GM21367 (cell line): ENCODE measurements around the gene DOCK11.
"Not testable (repeated sequence)": the region's sequence is repeated elsewhere in the genome, so short reads cannot be mapped to it uniquely, and the experiment has no call there.

ENCODE experiments used
- ATAC-seq: cut with Tn5 transposase; IDR thresholded peaks from one replicate; pipeline ENCODE4 v1.9.1; 2021; ENCODE audit not compliant: unreplicated experiment

The DOCK11 gene

DNA sequence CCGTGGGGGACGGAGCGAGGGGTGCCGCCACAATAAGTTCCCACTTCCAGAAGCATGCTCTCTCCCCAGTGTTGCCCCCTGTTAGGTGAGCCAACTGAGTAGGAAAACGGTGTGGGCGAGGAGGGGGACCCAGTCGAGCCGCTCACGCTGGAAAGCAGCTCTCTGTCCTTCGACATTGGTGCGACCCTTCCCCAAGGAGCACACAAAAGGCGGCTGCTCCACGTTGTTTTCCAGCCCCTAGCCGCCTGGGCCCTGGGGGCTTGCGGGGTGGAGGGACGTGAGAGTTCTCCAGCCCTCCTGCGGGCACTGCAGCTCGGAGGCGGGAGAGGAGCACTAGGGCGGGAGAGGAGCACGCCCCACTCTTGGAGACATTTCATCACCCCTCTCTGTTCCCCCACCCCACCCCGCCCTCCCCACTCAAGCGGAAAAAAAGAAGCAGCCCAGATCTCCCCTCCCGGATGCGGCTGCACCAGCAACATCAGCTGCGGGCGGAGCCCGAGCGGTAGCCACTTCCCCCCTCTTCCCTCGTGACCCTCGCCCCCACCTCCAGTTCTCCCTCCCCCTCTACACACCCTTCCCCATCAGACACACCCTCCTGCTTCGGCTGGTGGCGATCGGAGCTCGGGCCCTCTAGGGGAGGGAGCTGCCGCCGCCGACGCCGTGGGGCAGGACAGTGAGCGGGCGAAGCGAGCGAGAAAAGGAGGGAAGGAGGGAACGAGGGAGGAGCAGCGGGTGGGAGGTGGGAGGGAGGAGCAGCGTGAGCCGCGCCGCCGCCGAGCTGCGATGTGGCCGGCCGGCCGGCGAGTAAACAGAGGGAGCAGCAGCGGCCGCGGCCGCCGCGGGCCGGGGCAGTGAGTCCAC lies at the start of gene DOCK11:
Gene DOCK11, plus strand, starts transcription at position 755 of the 861 bp plus-strand sequence. CDS start 157 bp downstream, outside the sequence.
- ATAC-seq = peak; percentile 52

DNA sequence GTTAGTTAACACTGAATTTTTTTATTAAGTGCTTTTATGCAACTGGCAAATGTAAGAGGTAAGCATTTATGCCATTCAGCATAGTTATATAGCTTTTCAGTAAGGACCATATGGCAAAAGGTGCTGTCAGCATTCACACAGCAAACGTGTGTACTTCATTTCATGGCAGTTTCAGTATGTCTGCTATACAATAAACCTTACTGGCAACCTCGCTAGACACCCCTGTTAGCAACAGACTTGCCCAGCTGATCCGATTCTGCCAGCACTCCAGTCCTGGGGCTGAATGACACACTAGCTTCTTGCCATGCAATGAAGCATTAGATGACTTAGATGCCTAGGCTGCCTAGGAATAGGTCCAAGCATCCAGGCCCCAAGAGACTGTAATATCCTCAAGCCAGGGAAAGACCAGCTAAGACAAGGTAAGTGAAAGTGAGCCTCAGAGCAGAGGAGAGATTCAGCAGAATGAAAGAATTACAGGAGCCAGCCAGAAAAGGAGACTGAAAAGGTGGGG lies 47.3 kb upstream of the DOCK11 start:
- no peak for ATAC-seq

DNA sequence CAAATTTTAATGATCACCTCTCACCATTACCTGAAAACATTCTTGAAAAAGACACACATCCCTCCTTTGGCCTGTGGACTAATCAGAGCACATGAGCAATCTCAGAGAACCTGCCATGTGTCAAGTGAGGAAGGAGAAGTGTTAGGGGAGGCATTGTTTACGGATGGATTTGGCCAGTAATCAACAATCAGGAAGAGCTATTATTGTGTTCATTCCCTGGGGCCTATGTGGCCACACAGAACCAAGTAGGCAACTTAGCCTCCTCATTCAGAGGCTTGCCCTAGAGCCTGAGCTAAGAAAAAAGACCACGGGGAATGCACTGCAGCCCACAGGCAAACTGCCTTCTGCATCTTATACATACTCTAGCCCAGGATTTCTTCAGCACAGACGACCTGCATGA lies 40.6 kb upstream of the DOCK11 start:
- ATAC-seq = no peak

DNA sequence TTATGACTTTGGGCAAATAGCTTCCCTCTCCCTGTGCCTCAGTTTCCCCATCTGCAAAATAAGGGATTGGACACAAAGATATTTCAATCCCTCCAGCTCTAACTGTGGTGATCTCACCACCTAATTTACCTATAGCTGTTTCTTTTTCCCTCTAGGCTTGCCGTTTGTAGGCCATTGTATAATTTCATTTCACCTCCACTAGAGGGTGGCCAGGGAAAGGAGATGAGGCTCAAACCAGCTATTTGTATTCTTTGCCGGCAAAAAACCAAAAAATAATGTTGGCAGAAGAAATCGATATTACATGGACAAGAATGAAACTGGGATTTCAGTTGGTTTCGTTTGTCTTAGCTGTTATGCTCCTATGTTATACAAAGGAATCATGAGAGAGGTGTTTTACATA lies 36.1 kb upstream of the DOCK11 start:
- ATAC-seq = peak; percentile 67

DNA sequence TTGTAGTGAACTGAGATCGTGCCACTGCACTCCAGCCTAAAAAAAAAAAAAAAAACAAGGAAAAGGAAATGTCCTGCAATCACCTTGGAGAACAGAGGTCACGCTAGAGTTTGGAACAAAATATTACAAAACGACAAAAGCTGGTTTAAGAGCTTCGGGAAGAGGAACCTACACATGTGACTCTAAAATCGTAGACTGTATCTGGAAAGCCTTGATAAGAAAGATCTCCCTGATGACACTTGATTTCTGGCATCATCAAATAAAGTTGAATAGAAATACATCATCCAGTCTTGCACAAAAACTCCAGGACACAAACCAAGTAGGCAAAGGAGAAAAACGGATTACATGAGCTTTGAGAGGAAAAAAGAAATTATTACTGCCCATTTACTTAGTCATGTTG lies 31.1 kb upstream of the DOCK11 start:
- ATAC-seq = no peak

DNA sequence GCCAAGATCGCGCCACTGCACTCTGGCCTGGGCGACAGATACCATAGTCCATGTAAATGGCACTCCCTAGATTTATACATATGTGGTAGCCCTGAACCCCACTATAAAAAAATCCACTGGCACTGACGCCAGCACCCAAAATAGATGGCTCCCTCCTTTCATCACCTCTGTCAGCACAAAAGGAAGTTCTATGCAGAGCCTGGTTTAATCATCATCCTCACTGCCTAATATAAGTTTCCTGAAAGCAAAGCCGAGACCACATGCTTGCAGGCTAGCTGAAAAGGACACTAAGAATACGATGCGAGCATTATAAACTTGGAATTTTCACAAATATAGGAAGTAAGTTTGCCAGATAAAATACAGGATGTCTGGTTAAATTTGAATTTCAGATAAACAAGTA lies 27.5 kb upstream of the DOCK11 start:
- ATAC-seq = no peak

DNA sequence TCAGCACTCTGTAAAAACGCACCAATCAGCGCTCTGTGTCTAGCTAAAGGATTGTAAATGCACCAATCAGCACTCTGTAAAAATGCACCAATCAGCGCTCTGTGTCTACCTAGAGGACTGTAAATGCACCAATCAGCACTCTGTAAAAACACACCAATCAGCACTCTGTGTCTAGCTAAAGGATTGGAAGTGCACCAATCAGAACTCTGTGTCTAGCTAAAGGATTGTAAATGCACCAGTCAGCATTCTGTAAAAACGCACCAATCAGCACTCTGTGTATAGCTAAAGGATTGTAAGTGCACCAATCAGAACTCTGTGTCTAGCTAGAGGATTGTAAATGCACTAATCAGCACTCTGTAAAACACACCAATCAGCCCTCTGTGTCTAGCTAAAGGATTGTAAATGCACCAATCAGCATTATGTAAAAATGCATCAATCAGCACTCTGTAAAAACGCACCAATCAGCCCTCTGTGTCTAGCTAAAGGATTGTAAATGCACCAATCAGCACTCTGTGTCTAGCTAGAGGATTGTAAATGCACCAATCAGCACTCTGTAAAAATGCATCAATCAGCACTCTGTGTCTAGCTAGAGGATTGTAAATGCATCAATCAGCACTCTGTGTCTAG lies 24.8 kb upstream of the DOCK11 start:
- ATAC-seq = not testable (repeated sequence)

DNA sequence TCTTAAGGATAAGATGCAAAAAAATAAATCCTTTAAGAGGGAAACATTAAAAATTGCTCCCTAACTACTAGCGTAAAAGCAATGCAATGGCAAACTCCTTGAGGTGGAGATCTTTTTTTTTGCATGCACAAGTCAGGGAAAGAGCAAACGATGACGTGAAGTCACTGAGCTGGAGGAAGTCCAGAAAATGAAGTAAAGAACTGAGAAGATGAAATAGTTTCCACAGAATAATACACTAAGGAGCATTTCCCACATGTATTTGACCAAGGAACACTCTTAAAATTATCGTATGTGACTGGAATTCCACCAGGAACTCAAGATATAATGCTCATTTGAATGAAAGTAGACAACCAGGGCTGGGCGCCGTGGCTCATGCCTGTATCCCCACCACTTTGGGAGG lies 21.0 kb upstream of the DOCK11 start:
- ATAC-seq = no peak

DNA sequence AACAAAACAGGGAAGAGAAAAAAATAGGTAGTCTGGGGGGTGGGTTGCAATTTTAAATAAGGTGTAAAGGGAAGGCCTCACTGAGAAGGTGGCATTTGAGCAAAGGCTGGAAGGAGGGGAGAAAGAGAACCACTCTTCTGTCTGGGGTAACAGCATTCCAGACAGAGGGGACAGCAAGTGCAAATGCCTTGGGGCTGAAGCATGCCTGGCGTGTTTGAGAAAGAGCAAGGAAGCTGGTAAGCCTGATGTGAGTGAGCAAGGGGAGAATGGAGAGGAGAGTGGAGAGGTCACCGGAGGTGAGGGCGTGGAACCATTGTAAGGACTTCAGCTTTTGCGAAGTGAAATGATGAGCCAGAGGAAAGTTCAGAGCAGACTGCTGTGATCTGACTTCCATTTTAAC lies 19.7 kb upstream of the DOCK11 start:
- no peak for ATAC-seq

DNA sequence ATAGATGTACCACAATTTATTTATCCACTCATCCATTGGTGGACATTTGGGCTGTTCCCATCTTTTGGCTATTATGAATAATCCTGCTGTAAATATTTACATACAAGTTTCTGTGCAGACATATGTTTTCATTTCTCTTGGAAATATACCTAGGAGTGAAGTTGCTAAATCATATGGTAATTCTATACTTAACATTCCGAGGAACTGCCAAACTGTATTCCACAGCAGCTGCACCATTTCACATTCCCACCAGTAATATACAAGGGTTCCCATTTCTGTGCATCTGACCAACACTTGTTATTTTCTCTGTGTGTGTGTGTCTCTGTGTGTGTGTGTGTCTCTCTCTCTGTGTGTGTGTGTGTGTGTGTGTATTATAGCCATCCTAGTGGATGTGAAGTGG lies 15.4 kb upstream of the DOCK11 start:
- no peak for ATAC-seq

DNA sequence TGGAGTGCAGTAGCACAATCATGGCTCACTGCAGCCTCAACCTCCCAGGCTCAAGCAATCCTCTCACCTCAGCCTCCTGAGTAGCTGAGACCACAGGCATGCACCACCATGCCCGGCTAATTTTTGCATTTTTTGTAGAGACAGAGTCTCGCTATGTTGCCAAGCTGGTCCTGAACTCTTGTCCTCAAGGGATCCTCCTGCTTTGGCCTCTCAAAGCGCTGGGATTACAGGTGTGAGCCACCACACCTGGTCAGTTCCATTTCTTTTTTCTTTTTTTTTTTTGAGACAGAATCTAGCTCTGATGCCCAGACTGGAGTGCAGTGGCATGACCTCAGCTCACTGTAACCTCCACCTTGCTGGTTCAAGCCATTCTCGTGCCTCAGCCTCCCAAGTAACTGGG lies 13.2 kb upstream of the DOCK11 start:
- ATAC-seq = not testable (repeated sequence)

DNA sequence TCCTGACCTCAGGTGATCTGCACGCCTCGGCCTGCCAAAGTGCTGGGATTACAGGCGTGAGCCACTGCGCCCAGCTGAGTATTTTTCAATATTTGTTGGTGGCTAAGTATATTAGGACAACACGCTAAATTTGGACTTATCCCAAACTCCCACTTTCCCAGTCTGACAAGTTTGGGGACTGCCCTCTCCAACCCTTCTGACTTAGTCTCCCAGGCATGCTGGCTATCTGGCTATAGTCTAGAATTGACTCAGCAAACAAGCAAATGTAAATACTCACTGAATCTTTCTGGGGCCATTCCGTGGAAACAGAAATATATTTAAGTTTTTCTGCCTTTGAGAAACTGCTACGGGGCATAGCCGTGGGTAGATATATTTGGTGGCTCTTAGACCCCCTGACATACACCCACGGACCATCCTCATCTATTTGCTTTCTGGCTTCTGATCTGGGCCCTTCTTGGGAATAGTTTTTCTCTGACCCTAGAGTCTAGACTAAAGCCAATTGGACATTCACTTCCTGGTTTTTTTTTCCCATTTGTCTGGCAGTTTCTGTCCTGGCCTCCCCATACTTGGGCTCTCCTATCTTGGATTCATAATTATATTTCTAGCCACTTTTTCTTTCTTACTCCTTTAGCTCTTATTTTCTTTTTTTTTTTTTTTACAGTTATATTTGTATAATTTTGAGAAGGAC lies 11.3 kb upstream of the DOCK11 start:
- no peak for ATAC-seq

DNA sequence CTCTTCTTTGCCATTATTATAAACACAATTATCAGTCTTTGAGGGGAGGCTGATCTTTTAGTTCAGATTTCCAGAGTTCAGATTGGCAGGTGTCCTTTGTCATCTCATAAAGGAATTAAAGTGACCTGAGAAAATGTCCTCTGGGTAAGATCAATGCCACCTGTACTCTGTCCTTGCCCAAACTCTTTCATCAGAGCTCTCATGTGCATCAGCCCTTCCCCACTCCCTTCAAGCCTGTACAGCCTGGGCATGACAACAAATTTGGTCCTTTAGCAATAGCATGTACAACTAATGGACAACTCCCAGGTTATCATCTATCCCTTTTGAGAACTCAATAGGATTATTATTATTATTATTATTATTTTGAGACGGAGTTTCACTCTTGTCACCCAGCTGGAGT lies 8.9 kb upstream of the DOCK11 start:
- not testable (repeated sequence) for ATAC-seq

DNA sequence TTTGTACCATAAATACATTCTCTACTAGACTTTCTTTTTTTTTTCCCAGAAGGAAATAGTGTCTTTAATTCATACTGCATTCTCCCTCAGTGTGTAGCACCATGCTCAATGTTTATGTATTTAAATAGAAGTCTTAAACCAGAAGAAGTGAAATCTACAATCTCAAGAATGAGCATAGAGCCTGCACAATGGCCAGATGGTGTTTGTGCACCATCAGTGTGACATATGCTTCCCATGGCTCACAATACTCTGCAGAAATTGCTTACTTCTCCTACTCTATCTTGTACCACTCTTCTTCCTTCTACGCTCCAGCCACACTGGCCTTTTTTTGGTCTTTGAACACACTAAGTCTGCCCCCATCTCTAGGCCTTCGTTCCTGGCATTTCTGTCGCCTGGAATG lies 2.6 kb upstream of the DOCK11 start:
- ATAC-seq = no peak

DNA sequence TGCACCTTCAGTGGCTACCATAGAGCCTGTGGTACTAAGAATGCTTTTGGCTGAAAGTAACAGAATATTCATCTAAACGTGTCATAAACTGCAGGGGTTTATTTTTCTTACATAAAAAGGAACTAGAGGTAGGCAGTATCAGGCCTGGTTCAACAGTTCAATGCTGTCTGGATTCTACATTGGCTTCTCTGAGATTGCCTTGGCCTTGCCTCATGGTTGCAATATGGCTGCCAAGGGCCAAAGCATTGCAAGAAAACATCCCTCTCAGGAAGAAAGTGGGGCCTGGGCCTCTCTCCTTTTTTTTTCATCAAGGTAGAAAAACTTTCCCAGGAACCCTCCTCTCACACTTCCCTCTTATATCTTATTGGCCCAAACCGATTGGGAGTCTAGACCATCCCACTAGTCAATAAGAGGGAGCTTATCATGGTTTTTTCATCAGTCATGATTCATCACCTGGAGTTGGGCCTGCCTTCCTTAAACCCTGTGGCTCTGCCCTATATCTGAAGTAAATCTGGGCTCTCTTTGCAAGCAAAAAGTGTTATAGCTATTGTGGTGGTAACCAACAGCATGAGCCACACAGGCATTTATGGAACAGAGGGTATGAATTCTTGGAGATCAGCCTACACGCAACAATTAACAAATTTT lies 1.8 kb upstream of the DOCK11 start:
- ATAC-seq = no peak

DNA sequence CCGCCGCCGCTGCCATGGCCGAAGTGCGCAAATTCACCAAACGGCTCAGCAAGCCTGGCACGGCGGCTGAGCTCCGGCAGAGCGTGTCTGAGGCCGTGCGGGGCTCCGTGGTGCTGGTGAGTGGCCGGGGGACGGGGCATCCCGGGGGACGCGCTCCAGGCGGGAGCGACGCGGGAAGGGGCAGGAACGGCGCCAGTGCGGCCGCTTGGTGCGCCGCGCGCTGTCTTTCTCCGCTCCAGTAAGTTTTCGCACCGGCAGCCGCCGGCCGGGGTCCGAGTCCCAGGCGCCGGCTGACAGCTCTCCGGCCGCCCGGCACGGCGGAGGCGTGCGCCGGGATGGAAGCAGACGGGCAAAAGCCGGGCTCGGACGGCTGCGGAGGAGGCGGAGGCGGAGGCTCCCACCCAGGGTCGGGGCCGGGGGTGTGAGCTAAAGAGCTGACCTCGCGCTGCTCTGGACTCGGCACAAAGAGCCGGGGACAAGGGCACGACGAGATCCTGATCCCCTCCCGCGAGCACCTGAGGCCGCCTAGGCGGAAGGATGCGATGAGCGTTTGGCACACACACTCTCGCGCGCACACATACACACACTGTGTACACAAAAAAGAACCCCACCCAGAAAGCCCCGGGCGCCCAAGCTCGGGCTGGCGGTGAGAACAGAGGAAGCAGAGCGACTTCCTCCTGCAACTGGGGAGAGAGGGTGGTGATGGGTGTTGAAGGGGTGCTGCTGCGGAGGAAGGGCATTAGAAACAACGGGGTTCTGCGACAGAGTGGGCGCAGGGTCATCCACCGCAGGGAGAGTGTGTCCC lies 545 bp downstream of the DOCK11 start:
- peak; percentile 59 for ATAC-seq

DNA sequence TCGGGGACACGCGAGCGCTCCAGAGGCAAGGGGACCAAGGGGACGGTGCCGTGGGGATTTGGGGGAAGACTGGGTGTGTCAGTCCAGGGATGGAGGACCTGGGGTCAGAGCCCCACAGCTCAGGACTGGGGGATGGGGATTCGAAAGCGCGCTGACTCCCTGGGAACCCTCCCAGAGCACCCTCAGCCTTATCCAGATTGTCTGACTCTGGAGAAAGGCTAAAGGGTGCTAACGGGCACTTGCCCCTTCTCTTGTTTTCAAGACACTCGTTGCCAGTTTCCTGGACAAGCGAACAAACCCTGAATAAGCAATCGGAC lies 1.1 kb downstream of the DOCK11 start:
- ATAC-seq = peak; percentile 11

DNA sequence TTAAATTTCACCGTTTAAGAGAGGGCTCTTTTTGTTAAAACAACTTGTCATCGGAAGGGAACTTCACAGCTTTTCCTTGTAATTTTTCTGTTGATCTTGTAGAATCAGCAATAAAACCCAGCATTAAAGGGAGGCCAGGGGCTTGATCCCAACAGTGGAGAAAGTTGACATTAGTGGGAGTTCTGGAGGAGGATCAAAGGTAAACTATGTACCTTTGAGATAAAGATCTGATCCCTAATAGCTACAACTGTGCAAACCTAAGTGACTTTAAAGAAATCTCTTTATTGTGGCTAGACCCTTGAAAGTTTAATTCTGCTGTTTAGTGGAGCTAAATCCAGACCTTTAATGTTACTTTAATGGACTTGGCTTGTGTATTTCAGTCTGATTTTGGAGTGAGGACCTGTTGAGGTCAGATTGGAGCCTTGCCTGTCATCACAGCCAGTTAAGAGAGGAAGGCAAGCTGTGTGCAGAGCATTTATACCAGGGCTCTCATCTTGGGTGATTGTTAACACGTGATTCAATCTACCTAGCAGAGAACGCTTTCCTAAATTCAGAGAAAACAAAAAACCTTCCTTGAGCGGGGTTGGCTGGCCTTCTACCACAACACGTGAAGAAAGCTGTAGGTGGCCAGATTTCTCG lies 1.7 kb downstream of the DOCK11 start:
- ATAC-seq = no peak

DNA sequence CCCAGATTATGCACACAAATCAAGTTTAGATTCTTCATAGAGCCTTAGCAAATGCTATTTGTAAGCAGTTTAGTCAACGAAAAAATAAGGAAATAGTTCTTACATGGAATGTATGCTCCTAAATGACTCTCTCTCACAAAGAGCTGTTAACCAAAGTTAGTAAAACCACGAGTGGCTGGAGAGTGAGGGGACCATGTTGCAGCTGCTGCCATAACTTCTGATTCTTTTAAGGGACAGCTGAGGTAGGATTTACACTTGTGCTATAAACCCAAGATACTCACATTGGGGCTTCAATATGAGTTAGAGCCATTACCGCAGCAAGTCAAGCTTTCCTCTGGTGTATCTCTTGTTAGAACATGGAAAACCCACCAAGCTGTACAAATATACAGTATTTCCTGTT lies 2.7 kb downstream of the DOCK11 start:
- ATAC-seq = no peak

DNA sequence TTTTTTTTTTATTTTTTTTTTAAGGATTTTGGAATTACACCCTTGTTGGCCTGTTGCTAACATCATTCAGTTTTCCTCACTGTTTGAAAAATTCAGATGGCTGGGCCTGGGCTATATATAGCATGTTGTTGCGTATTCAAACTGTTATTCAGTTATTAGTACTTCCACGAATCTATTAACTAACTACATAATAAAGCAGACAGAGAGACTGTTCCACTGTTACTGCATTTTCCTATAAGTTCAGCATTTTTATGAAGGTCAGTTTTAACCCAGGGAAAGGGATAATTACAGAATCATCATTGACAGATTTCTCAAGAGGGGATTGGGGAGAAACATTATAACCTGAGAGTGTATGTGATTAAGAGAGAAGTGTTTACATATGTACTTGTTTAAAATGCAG lies 3.1 kb downstream of the DOCK11 start:
- ATAC-seq = no peak
